ENCODE measurements around the gene UBE3A.

UBE3A gene

DNA sequence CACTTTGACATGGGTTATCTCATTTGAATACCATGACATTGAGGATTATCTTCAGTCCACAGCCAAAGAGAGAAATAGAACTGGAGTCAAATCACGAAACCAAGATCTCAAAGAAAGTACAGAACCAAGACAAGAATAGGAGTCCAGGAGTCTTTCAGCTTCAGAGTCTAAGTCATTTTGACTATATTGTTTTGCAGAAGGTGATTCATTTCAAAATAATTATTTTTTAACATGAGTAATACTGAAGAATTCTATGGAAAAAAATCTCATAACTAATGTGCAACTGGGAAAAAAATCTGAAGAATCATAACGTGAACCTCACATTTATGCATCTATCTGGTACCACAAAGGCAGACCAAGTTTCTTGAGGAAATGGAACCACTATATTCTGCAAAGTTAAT is 60.3 kb downstream of the UBE3A start:
- Histone ChIP-seq H3K27me3 (no peaks in the 10 kb centered on the region), H3K27ac (no peak overlapping the region), H3K9me3 (peaks cover 0 to 4% (median 0%) of the 10 kb centered on the region in 3 donors), H3K36me3 (peaks cover 19 to 33% (median 24%) of the 10 kb centered on the region in 3 donors), H3K4me1 (peaks cover 0 to 8% (median 0%) of the 10 kb centered on the region in 4 donors), H3K4me3 (no peak overlapping the region)
- intact Hi-C loops (cut with DNase I; ENCODE audit: low total_unique reads) = no loop called here
- DNase-seq = no peak
- TF ChIP-seq, protein P1, sequence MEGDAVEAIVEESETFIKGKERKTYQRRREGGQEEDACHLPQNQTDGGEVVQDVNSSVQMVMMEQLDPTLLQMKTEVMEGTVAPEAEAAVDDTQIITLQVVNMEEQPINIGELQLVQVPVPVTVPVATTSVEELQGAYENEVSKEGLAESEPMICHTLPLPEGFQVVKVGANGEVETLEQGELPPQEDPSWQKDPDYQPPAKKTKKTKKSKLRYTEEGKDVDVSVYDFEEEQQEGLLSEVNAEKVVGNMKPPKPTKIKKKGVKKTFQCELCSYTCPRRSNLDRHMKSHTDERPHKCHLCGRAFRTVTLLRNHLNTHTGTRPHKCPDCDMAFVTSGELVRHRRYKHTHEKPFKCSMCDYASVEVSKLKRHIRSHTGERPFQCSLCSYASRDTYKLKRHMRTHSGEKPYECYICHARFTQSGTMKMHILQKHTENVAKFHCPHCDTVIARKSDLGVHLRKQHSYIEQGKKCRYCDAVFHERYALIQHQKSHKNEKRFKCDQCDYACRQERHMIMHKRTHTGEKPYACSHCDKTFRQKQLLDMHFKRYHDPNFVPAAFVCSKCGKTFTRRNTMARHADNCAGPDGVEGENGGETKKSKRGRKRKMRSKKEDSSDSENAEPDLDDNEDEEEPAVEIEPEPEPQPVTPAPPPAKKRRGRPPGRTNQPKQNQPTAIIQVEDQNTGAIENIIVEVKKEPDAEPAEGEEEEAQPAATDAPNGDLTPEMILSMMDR (IDR thresholded peaks at IDR 0.05) = no peak

DNA sequence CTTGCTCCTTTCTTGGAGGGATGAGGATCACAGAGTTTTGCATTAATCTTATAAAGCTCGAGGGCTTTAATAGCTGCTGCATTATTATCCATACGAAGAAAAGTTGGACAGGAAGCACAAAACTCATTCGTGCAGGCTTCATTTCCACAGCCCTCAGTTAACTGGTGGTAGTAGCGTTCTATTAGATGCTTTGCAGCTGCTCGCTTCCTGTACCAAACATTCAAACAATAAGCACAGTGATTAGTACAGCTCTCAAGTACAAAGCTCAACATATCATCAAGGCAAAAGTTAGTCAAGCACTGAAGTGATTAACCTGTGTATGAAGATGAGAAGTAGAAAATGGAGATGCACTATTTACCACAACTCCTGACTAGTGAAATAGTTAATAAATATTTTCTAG is 63.3 kb downstream of the UBE3A start:
- intact Hi-C loops (cut with DNase I; ENCODE audit: low total_unique reads) = no loop called here
- TF ChIP-seq, protein P1 (IDR thresholded peaks at IDR 0.05) = no peak
- peaks cover 0 to 25% (median 4%) of the 10 kb centered on the region in 4 donors for H3K4me1 ChIP-seq
- no peaks in the 10 kb centered on the region for H3K27me3 ChIP-seq
- no peak overlapping the region for H3K27ac ChIP-seq
- no peak for DNase-seq
- no peak overlapping the region for H3K4me3 ChIP-seq
- no peaks in the 10 kb centered on the region for H3K9me3 ChIP-seq
- H3K36me3 ChIP-seq = peaks cover 20 to 42% (median 35%) of the 10 kb centered on the region in 3 donors

DNA sequence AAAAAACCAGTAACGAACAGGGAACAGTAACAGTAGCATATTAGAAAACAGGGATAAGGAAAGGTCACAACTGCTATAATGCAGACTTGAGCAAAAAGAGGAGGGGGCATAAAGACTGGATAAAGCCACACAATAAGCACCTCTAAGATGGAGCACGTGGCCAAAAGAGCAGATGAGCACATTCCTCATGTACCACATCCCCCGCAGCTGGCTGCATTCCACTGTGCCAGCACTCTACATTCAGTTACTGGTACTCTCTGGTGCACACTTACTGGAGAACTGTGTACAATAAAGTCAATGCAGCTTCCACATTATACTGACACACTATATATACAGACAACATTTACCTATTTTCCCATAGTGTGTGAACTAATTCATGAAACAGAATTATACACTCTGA is 64.7 kb downstream of the UBE3A start:
- DNase-seq = no peak
- peaks cover 0 to 25% (median 4%) of the 10 kb centered on the region in 4 donors for H3K4me1 ChIP-seq
- peaks cover 20 to 44% (median 43%) of the 10 kb centered on the region in 3 donors for H3K36me3 ChIP-seq

DNA sequence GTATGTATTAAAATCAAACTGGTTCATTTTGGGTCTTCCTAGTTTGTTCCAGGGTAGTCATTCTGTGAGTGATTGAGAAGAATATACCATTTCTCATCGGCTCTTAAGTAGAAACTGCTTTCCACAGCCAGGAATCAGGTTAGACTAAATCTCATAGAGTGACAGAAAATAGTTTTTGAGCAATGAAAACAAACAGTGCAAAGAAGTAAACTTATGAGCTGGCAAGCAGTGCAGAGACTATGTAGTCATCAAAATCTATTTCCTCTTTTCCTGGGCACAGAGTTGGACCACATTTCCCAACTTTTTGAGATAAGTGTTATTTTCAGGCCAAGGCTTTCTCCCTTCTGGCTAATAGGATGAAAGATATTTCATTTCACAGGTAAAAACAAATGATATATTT is 66.5 kb downstream of the UBE3A start:
- no peaks in the 10 kb centered on the region for H3K27me3 ChIP-seq
- TF ChIP-seq, protein P1 (IDR thresholded peaks at IDR 0.05) = no peak
- no peak for DNase-seq
- peak overlapping the region in 1 of 2 donors; percentile 5 for H3K27ac ChIP-seq
- H3K4me1 ChIP-seq = peaks cover 0 to 16% (median 4%) of the 10 kb centered on the region in 4 donors
- H3K9me3 ChIP-seq = no peaks in the 10 kb centered on the region
- H3K36me3 ChIP-seq = peaks cover 20 to 44% (median 43%) of the 10 kb centered on the region in 3 donors
- intact Hi-C loops (cut with DNase I; ENCODE audit: low total_unique reads) = no loop called here
- H3K4me3 ChIP-seq = no peak overlapping the region

More for the DNA sequence above, 64.7 kb downstream of the UBE3A start:
- Histone ChIP-seq H3K27ac (no peak overlapping the region), H3K27me3 (no peaks in the 10 kb centered on the region), H3K9me3 (no peaks in the 10 kb centered on the region), H3K4me3 (no peak overlapping the region)
- TF ChIP-seq, protein P1 (IDR thresholded peaks at IDR 0.05) = no peak
- intact Hi-C loops (cut with DNase I; ENCODE audit: low total_unique reads) = no loop called here

DNA sequence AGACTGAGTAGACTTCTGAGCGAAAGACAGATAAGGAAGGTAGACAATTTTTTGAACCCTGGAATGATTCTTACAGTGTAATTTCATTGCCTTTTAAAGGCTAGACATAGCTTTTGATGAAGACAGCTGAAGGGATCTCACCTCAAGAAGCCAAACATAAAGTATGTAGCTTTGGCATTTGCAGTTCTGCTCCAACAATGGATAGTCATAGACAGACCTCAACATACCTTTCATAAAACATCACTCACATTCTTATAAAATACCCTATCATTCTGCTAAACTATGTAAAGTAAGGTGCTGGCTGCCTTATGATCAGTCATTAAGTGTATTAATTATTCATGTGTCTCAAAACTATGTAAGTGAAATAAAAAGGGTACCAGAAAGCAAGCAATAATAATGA is 70.0 kb downstream of the UBE3A start:
- Histone ChIP-seq H3K27ac (no peak overlapping the region), H3K4me3 (no peak overlapping the region), H3K36me3 (peaks cover 7 to 32% (median 25%) of the 10 kb centered on the region in 3 donors), H3K27me3 (no peaks in the 10 kb centered on the region), H3K9me3 (no peaks in the 10 kb centered on the region), H3K4me1 (peaks cover 0 to 25% (median 7%) of the 10 kb centered on the region in 4 donors)
- TF ChIP-seq, protein P1 (IDR thresholded peaks at IDR 0.05) = no peak
- intact Hi-C loops (cut with DNase I; ENCODE audit: low total_unique reads) = no loop called here
- DNase-seq = no peak

DNA sequence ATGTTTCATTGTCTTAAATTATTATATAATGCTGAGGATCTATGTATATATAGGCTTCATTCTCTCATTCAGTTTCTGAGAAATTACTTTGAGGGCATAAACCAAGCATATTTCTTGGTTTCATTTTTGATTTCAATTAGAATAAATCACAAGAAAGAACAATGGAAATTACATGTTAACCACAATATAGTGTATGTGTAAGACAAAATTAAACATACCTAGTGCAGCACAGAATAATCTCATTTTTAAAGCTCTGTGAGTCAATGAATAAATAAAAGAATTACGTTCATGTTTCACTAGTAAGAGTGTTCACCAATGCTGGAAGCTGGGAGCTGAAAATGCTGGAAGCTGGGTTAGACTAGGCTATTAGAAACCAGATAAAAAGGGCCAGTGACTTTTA is 72.8 kb downstream of the UBE3A start:
- Histone ChIP-seq H3K9me3 (no peaks in the 10 kb centered on the region), H3K4me1 (peaks cover 0 to 28% (median 3%) of the 10 kb centered on the region in 4 donors), H3K4me3 (no peak overlapping the region), H3K27ac (no peak overlapping the region), H3K27me3 (no peaks in the 10 kb centered on the region), H3K36me3 (peaks cover 4 to 20% (median 12%) of the 10 kb centered on the region in 3 donors)
- intact Hi-C loops (cut with DNase I; ENCODE audit: low total_unique reads) = no loop called here
- DNase-seq = no peak
- TF ChIP-seq, protein P1 (IDR thresholded peaks at IDR 0.05) = no peak
